HG02678 (cell line): ENCODE data around the gene SLC66A1.

ENCODE experiments used
- ATAC-seq: cut with Tn5 transposase; IDR thresholded peaks from one replicate; pipeline ENCODE4 v1.9.1; 2021; ENCODE audit warnings: mild to moderate bottlenecking, moderate library complexity; ENCODE audit not compliant: unreplicated experiment

SLC66A1 gene

DNA sequence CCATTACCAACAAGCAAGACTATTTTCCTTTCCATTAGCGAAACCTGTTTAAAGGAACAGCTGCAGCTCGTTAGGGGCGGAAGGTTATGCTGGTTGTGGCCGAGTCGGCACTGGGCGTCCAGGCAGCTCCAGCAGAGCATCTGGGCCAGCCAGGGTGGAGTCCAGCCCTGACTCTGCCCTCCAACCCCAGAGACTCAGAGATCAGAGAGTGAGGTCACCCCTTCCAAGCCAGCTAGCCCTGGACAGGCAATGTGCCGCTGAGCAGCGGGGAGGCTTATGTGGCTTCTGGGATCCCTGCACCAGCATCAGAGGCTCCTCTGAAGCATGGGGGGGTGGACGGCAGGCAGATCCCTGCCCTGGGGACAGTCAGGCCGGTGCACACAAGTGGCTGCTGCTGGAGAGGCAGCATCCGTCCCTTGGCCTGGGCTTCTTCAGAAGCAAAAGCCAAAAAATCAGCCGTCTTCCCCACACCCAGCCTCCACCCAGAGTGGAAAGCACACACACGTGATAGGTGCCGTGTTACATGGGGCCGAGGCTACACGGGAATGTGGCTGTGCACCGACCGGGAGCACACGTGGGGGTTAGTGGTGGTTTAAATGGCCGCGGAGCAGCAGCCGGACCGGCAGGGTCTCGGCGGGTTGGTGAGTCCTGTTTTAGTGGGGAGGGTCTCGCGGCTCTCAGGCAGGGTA lies 30.1 kb downstream of the SLC66A1 start:
- no peak for ATAC-seq

DNA sequence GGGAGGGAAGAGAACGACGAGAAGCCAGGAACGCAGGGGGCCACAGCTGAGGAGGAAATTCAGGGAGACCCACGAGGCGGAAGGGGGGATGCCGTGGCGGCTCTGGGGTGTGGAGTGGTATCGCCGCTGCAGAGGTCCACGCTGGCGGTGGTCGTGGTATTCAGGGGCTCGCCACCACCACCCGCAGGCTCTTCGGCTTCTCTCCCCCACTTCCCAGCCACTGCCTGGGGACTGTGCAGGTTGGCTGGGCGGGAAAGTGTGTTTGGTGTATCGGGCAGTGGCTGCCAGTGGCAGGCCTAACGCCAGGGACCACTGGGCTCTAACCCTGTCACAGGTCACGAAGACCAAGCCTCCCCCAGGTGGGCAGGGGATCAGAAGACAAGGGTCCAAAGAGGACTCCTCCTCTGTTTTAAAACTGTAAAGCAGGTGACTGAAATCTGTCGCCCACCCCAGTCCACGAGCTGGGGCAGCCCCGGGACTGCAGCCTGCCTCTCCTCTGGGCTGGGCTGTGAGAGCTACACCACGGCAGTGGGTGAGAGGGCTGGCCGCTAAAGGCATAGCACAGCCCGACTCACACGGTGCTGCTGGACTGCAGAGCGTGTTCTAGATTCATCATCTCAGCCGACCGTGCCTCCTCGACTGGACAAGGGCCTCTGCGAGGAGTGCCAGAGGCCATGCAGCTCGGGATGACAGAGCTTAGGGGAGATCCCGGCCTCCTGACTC lies 30.9 kb downstream of the SLC66A1 start:
- ATAC-seq: no peak

DNA sequence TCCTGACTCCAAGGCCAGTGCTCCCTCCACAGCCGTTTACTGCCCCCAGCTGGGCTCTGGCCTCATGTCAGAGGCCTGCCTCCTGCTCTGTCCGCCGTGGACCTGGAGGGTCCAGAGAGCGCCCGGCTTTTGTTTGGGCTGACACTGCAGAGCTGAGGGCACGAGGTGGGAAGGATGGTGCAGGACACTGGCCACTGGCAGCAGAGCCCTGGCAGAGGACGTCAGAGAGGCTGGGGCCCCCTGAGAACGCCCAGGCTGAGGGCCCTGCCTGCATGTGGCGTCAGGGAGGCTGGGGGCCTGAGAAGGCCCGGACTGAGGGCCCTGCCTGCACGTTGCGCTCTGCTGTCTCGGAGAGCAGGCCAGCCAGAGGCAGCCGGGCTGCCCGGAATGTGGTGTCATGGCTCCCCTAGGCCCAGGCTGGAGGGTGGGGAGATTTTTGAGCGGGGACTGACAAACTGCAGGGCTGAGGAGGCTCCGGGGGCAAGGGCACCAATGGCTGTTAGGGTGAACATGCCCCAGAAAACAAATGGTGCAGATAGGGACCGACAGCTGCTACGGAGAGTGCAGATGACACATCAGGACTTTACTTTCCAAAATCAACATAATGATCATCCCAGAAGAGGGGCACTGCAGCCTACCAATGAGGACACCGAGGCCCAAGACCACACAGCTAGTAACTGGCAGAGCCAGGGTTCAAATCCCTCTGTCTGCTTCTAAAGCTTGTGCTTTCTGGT lies 31.7 kb downstream of the SLC66A1 start:
- ATAC-seq: no peak

DNA sequence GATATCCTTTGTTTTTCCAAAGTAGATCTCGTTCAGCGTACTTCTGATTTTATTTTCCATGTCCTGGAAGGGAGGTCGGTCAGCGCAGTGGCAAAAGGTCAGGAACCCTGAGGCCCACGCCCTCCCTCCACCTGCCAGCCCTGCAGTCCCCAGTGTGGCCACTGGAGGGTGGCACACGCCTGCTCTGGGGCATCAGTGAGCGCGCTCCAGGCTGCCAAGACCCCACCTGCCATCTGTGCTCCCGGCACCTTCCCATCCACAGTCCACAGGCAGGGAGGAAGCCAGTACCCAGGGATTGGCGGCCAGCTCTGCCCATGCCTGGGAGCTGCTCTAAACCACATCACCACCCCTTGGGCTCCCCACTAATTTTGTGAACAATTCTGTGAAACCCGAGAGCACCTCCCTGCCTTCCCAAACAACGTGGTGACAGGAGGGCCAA lies 32.3 kb downstream of the SLC66A1 start:
- ATAC-seq: no peak

DNA sequence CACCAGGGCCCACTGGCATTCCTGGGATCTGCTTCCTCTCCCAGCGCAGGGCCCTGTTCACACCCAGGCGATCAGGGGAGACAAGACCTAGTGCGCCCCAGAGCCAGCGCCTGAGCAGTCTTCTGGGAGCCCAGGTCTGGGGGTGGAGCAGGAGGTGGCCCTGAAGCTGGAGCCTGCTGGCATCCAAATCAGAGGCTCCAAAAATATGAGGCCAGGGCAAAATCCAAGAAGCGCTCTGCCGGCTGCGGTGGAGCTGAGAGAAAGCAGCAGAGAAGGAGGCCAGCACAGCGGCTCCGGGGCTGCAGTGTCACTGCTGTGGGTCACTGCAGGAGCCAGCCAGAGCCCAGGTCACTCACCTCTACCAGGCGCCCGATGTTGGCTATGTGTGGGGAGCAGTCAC lies 32.7 kb downstream of the SLC66A1 start:
- ATAC-seq: no peak

DNA sequence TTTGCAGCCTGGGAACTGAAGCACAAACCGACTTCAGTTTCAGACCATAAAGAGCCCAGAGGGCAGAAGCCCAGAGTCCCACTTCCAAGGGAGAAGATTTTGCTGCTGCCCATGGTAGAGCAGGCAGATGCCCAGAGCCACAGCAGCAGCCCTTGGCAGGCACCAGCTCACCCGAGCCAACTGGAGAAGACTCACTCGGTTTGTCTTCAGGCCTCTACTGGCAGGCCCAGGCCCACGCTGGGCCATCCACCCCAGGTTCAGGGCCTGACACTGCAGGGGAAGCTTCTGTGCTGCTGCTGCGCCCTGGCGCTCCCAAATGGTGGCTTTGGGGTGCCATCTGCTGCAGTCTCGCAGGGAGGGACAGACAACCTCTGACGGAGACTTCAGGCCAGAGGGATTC lies 33.3 kb downstream of the SLC66A1 start:
- ATAC-seq: no peak

DNA sequence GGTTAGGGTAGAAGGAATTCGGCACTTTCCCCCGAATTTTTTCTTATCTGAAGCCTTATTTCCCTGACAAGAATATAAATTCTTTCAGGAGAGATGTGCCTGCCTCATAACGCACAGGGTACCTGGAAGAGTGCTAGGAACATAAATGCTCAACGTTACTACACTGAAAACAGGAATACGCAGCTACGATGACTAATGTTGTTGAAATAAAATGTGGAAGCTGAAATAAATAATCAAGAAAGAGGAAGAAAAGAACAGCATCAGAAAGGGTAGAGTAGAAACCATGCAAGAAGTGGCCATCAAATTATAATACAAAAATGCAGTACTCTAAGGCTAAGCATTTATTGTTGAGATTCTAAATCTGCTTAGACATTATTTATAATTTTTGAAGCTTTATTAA lies 33.9 kb downstream of the SLC66A1 start:
- no peak for ATAC-seq

DNA sequence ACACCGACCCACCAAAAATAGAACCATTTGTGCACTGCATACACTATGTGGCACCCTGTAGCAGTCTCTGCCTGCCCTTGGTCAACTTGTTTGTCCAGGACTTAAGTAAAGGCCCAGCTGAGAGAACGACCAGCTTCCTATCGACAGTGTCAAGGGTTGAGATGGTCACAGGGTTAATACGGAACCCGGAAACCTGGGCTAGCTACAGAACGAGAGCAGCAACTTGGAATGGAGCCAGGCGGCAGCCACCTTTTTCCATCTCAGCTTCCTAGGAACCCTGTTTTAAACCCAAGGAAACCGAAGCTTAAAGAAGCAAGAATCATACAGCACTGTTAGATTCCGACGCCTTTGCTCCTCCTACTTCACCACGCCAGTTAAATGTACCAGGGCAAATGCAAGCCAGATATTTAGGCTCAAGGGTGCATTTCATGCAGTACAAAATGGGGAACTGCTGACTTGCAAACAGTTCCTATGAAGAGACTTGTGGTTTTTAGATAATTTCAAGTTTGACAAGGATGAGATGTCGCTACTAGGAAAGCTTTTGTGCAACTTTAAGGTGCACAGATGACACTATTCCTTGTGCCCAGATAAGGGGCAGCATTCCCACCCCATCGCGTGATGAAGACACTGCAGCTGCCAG lies 35.5 kb downstream of the SLC66A1 start:
- ATAC-seq: no peak

DNA sequence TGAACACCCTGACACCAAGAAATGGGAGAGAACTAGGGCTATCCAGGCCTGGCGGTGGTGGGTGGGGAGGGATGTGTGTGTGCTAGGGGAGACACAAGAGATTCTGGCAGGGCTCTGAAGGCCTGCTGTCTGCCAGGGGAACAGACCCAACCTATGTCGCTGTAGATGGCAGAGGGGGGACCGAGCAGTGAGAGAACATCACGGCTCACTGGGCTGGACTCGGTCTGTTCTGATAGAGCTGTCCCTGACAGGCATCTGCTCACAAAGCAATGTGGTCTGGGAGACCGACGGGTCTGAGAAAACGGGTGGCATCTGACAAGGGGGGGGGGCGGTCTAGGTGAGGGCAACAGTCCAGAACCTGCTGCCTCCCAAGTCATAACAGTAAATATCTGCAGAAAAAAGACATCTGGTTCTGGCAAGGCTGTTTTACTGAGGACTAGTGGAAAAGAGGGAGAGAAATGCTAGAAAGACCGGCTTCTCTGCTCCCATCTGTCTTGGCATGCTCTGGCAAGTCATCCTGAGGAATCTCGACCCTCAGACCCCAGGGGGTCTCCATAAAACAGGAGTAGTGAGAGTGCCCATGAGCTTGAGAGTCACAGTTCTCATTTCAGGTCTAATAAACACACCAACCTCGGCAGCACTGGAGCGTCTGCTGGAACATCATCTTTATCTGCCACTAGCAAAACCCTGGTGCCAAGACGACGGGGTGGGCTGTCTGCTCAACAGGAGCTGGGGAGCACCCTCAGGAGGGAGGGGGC lies 36.5 kb downstream of the SLC66A1 start:
- no peak for ATAC-seq

DNA sequence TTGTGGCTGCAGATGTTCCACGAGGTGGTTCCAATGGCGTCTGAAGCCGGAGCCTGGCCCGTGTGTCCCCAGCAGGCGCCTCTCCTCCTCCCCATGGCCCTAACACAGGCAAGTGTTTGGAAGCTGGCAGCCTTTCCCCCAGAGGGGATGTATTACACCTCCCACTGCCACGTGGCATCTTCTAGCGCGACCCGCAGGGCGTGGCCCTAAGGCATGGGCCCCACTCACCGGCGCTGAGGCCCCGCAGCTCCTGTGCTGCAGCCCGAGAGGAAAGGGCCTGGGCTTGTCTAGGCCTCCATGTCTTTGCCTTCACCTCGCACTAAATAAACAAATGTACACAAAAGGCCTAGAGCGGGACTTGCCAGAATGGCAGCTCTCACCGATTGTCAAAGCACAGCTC lies 37.9 kb downstream of the SLC66A1 start:
- no peak for ATAC-seq

DNA sequence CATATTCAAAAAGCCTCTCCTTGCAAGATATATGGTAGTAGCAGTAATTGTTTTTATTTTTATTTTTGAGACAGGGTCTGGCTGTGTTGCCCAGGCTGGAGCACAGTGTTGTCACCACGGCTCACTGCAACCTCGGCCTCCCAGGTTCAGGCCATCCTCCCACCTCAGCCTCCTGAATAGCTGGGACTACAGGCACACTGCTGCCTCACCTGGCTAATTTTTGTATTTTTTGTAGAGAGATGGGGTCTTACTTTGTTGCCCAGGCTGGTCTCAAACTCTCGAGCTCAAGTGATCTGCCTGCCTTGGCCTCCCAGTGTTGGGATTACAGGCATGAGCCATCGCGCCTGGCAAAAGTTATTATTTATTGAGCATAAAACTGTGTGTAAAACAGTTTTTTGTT lies 38.4 kb downstream of the SLC66A1 start:
- no peak for ATAC-seq

DNA sequence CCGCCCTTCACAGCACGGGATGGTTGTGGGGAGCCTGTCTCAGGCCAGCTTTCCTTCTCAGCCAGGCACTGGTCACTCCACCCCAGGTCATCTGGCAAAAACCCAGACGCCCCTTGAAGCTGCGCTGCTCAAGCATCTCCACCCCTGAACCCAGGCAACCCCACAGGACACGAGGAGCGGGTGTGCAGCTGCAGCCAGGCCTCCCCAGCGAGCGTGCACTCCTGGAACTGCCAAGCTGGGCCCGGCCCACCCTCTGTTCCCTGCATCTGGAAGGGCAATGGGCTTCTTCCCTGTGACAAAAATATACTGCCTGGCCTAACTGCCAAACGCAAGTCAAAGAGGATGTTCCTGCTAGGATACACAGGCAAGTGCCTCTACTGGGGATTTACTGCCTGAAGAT lies 39.7 kb downstream of the SLC66A1 start:
- ATAC-seq: no peak

DNA sequence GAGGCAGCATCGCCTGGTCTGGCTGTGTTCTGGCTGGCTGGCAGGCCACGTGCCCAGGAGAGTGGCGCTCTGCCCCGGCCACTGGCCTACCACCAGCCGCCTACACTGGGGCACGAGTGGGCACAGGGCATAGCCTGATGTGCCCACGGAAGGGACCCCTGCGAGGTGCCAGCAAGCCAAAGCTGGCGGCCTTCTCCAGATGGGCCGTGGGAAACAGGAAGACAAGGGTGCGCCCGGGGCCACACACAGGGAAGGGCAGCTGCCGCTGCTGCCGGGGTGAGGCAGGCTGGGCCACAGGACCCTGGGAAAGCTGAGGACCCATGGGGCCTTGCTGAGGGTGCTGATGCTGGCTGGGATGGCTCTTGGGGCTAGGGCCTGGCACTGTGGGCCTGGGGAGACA lies 40.7 kb downstream of the SLC66A1 start:
- no peak for ATAC-seq

DNA sequence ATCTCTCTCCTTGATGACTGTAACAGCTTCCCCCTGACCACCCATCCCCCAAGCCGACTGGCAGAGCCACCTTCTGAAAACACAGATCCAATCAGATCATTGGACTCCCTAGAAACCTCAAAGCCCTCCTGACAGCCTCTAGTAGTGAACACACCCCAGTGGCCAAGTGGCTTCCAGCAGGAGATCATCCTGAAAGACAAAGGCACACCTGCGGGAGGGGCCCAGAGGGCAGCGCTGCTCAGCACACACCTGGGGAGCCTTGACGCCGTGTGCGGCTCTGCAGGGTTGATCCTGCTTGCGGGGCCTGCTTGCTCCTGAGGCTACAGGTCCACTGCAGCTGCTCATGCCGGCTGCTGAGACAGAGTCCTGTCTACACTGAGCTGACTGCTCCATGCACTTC lies 41.5 kb downstream of the SLC66A1 start:
- ATAC-seq: no peak

DNA sequence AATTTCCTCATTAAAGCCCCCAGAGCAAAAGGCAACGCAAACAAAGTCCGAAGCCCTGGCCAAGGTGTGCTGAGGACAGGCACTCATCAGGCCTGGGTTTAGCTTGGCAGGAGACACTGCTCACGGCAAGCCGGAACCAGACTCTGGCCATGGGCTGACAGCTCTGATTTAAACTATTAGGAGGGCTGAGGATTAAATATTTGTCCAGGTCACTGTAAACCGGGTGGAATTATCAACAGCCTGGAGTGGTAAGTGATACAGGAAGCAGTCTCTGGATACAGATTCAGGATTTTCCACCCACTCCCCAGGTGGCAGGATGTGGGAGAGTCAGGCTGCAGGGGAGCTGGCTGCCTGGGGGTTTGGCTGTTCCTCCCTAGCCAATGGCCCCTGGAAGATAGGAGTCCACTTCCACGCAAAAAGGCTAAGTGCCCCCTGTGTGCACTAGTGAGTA lies 42.4 kb downstream of the SLC66A1 start:
- no peak for ATAC-seq

DNA sequence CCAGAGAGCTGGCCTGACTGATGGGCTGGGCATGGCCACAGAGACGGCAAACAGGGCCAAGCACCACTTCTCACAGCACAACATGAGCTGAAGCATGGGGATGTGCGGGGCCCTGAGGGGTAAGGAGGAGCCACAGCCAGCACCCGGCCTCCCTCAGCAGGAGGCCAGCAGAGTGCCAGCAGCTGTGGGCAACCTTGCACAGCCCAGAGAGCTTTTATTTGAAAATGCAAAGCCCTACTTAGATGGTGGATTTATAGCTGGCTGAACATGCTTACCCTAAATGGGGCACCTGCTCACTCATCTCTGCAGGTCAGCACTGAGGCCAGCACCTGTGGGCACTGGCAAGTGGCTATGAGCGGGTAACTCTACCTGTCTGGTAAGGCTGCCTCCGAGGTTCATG lies 44.1 kb downstream of the SLC66A1 start:
- ATAC-seq: no peak

DNA sequence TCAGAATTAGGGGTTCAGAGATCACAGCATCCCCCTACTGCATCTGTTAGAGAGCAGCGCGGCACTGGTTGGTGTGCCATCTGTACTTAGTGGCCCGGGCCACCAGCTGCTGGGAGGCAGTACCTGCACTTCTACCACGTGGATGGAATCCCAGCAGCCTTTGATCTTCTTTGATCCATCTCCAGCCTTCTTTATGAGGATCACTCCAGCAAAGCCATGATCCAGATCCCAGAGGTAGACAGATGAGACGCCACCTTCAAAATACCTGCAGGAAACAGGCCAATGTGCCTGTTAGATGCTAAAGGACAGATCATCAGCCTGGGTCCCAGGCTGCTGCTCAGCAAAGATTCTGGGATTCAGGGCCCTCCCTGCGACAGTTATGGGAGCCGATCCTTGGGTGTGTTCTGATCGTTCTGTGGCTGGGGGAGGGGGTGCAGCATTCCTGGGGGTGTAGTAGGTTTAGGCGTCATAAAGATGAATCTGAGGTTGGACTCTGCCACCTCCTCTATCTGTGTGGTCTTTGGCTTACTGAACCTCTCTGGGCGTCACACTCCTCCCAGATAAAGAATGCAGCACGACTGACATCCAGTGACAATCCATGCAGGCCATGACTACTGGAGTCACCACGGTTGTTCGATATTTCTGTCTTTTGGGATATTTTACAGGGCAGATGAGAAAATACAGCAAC lies 45.3 kb downstream of the SLC66A1 start:
- ATAC-seq: no peak

DNA sequence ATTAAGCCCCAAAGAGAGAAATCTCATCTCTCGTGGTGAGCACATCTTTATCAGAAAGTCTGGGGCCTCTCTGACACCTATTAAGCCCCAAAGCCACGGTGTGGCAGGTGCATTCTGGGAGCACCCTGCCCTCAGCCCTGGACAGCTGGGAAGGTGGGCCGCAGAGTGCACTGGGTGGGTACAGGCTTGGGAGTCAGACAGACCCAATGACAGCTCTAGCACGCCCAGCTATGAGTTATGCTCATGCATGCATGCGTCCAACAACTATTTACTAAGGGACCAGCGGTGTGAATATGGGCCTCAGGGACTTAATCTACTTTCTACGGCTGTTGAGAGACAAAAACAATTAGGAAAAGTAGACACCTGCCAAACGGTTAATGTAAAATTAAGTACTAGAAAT lies 46.6 kb downstream of the SLC66A1 start:
- no peak for ATAC-seq

DNA sequence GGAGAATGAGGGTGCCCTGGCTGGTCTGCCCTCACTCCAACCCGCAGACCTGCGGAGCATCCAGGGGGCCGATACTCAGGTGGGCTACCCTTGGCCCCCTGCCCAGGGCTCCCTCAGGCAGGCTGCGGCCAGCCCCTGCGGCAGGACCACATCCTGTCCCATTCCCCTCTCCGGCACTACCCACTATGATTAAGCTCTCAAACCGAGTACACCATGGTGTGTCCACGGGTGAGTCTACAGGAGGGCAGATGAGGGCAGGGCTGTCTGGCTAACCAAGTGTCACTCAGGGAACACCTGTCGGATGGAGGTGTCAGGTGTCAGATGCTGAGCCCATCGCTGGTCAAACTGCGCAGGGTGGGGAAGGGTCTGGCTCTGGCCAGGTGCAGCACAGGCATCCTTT lies 47.2 kb downstream of the SLC66A1 start:
- no peak for ATAC-seq

DNA sequence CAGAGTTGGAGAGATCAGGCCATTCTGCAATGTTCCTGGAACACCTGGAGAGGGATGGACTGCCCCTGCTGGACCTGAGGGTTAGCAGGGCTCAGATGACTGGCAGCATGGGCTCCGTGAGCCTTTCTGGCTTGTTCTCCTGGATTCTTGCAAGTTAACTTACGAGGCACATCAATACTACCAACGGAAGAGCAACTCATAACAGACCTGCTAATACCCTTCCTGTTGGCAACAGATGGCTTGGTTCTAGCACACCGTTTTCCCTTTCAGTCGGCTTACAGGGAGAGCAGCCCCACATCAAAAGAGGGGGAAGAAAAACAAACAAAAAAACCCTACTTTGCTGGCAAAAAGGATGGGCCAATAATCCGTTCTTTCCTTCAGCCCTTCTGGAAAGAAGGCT lies 47.9 kb downstream of the SLC66A1 start:
- no peak for ATAC-seq
